HL-60 (cell line): ENCODE results near the gene ZNF638.

ENCODE experiments used
- DNase-seq, 2 experiments: peaks; one replicate each; pipeline ENCODE4 v3.0.0-alpha.2; 2010 to 2020; ENCODE audit warnings: low read depth in 1 of 2, low spot score in 1 of 2
- H3K27ac ChIP-seq: fragments of 250-450 bp; sonication (Bioruptor Pico); replicated peaks from 2 replicates; pipeline ENCODE4 v1.5.1; 2020; ENCODE audit warnings: mild to moderate bottlenecking, moderate library complexity
- H3K27me3 ChIP-seq: fragments of 250-450 bp; sonication (Bioruptor Pico); 2 replicates; pipeline ENCODE4 v1.5.1; 2021; ENCODE audit warnings: mild to moderate bottlenecking, moderate library complexity; ENCODE audit not compliant: insufficient read depth, poor library complexity, severe bottlenecking
- H3K4me3 ChIP-seq: replicated peaks from 2 replicates; pipeline ENCODE4 v1.5.1; 2011; ENCODE audit warnings: mild to moderate bottlenecking, control low read depth, low read length; ENCODE audit not compliant: insufficient read depth
- GABPA ChIP-seq: IDR thresholded peaks from 2 replicates; pipeline ENCODE4 v1.6.1; 2012; ENCODE audit warnings: low read depth
- POLR2AphosphoS5 ChIP-seq: IDR thresholded peaks from 2 replicates; pipeline ENCODE4 v1.6.1; 2012; ENCODE audit warnings: low read depth
- SPI1 ChIP-seq: IDR thresholded peaks from 2 replicates; pipeline ENCODE4 v1.6.1; 2012; ENCODE audit warnings: low read depth, mild to moderate bottlenecking, borderline replicate concordance
- TF ChIP-seq, protein P1 (sequence below): IDR thresholded peaks from 2 replicates; pipeline ENCODE4 v1.6.1; 2012; ENCODE audit warnings: low read depth; ENCODE audit not compliant: insufficient replicate concordance
- TF ChIP-seq, protein P2 (sequence below): IDR thresholded peaks from one replicate; pipeline ENCODE4 v1.5.1; 2011; ENCODE audit warnings: low read length, control low read depth, inconsistent platforms; ENCODE audit not compliant: insufficient read depth

Gene ZNF638

DNA sequence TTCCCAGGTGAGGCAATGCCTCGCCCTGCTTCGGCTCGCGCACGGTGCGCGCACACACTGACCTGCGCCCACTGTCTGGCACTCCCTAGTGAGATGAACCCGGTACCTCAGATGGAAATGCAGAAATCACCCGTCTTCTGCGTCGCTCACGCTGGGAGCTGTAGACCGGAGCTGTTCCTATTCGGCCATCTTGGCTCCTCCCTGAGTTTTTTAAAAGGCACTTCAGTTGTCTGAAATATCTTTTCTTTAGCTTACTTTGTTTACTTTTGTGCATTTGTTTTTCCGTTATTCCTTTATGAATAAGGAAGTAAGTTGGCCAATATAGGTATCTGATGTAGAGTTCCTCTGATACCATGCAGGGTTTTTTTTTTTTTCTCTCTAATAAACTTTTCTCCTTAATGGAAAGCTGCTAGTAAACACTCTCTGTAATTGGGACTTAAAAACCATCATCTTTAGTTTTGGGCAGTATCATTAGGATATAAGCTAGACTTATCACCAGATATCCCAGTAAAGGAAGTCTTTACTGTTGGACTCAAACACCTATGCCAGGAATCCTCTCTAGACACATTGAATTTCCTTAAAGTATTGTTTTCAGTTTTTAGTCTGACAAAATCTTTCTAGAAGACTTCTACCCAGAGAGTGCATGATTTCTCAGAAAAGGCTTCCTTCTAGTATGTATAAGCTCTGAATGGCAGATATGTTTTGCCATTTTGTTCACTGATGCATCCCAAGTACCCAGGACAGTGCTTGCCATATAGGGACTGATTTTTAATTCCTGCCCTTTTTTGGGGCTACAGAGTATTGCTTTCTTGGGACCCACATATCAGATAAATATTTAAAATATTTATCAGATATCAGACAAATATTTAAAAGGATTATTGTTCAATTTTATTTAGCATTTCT lies 86.0 kb downstream of the ZNF638 start:
- H3K27ac ChIP-seq = no peak overlapping the region
- no peaks in the 10 kb centered on the region for H3K27me3 ChIP-seq
- TF ChIP-seq, protein P1, sequence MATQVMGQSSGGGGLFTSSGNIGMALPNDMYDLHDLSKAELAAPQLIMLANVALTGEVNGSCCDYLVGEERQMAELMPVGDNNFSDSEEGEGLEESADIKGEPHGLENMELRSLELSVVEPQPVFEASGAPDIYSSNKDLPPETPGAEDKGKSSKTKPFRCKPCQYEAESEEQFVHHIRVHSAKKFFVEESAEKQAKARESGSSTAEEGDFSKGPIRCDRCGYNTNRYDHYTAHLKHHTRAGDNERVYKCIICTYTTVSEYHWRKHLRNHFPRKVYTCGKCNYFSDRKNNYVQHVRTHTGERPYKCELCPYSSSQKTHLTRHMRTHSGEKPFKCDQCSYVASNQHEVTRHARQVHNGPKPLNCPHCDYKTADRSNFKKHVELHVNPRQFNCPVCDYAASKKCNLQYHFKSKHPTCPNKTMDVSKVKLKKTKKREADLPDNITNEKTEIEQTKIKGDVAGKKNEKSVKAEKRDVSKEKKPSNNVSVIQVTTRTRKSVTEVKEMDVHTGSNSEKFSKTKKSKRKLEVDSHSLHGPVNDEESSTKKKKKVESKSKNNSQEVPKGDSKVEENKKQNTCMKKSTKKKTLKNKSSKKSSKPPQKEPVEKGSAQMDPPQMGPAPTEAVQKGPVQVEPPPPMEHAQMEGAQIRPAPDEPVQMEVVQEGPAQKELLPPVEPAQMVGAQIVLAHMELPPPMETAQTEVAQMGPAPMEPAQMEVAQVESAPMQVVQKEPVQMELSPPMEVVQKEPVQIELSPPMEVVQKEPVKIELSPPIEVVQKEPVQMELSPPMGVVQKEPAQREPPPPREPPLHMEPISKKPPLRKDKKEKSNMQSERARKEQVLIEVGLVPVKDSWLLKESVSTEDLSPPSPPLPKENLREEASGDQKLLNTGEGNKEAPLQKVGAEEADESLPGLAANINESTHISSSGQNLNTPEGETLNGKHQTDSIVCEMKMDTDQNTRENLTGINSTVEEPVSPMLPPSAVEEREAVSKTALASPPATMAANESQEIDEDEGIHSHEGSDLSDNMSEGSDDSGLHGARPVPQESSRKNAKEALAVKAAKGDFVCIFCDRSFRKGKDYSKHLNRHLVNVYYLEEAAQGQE = no peak
- TF ChIP-seq POLR2AphosphoS5 (no peak), GABPA (no peak), SPI1 (no peak)
- TF ChIP-seq, protein P2, sequence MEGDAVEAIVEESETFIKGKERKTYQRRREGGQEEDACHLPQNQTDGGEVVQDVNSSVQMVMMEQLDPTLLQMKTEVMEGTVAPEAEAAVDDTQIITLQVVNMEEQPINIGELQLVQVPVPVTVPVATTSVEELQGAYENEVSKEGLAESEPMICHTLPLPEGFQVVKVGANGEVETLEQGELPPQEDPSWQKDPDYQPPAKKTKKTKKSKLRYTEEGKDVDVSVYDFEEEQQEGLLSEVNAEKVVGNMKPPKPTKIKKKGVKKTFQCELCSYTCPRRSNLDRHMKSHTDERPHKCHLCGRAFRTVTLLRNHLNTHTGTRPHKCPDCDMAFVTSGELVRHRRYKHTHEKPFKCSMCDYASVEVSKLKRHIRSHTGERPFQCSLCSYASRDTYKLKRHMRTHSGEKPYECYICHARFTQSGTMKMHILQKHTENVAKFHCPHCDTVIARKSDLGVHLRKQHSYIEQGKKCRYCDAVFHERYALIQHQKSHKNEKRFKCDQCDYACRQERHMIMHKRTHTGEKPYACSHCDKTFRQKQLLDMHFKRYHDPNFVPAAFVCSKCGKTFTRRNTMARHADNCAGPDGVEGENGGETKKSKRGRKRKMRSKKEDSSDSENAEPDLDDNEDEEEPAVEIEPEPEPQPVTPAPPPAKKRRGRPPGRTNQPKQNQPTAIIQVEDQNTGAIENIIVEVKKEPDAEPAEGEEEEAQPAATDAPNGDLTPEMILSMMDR = no peak
- no peak for DNase-seq
- no peak overlapping the region for H3K4me3 ChIP-seq

DNA sequence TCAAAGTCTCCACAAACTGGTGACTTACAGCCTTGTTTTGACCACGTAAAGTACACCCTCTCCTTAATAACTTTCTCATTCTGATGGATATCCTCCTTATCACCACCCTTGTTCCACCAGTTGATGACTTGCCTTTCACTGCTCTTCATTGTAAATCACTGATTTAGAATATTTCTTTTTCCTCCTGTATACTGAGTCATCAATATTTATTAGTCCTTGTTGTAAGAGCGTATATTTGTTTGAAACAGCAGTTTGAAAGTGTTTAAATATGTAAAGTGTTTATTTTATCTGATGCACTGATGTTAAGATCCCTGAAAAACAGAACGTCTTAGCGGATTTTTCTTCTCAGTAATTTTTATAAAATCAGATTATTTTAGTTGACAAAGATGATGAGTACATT lies 87.6 kb downstream of the ZNF638 start:
- DNase-seq = no peak
- Histone ChIP-seq H3K4me3 (no peak overlapping the region), H3K27me3 (no peaks in the 10 kb centered on the region), H3K27ac (no peak overlapping the region)
- TF ChIP-seq, protein P1 = no peak
- TF ChIP-seq GABPA (no peak), SPI1 (no peak), POLR2AphosphoS5 (no peak)
- TF ChIP-seq, protein P2 = no peak

DNA sequence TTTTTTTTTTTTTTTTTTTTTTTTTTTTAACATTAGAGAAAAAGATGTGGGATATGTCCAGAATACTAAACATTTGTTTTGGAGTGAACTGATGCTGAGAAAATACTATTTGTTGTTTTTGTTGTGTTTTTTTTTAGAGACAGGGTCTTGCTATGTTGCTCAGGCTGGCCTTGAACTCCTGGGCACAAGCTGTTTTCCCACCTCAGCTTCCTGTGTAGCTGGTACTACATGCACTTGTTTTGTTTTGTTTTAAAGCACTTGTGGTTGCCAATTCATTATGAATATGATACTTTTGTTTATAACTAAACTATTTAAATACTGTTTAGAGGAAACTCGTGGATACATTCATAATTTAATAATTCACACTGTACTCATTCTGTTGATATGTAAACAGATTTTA lies 88.4 kb downstream of the ZNF638 start:
- Histone ChIP-seq H3K27ac (no peak overlapping the region), H3K4me3 (no peak overlapping the region), H3K27me3 (no peaks in the 10 kb centered on the region)
- no peak for DNase-seq
- TF ChIP-seq GABPA (no peak), POLR2AphosphoS5 (no peak), SPI1 (no peak)
- TF ChIP-seq, protein P2 = no peak
- TF ChIP-seq, protein P1 = no peak
